HG03139 (cell line): Measurements from ENCODE around the gene TMEM140.

Experiments
- ATAC-seq: cut with Tn5 transposase; IDR thresholded peaks from one replicate; pipeline ENCODE4 v1.9.1; 2021; ENCODE audit not compliant: unreplicated experiment

Gene TMEM140

DNA sequence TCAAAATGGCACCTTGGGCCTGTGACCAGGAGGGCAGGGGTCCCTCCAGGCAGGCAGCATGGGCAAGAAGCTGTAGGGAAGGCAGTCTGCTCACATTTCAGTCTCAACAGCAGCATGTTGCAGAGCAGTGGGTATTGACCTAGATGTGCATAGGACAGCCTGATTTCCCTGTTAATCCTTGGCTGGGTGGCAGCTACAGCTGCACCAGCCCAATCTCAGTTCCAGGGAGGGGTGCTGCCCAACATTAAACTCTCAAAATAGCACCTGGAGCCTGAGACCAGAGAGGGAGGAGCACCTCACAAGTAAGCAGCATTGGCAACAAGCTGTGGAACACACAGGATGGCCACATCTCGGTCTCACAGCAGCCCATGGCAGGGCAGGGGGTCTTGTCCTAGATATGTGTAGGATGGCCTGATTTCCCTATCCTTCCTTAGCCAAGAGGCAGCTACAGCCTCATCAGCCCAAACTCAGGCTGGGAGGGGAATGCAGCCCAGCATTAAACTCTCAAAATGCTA is 10.3 kb downstream of the TMEM140 start:
- ATAC-seq = no peak

DNA sequence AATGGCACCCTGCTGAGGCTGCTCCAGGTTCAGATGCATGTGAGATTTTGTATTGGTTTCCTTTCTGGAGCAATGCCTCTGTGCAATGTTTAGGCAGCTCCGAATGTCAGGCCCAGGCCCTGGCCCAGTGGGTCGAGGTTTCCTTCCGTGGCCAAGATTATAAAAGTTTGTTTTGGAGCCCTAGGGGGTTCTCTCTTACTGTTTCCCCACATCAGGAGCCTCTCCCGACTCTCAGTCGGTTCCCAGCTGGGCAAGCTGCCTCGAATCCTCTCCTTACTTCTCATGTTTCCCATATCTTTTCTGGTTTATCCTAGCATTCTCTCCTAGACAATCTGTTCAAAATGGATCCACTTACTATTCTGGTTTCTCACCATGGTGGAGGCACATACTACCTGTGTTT is 11.0 kb downstream of the TMEM140 start:
- ATAC-seq = no peak

DNA sequence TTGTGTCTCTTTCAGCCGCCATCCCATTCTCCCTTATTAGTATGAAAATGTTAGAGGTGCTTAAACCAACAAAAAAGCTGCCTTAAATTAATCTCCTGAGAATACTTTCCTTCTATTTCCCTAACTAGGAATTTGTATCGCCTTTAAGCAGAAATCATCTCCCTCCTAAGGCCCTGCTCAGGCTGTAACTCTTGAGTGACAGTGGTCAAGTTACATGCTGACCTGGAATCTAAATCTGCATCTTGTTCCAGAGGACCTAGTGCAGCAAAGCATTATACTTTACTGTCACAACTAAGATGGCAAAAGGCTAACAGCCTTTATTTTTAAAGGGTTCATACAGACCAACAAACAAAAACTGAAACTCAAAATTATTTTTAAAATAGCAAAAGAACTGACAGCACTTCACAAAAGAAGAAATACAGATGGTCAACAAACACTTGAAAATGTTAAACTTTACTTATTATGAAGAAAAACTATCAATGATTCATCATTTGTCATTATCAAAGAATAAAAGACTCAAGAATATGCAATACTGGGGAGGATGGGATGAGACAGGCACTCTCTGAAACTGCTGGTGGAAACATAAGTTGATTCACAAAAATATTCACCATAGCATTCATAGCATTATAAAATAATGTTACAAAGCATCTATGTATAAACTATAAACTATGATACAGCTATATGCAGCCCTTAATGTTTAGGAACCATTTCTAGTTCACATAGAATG is 11.7 kb downstream of the TMEM140 start:
- ATAC-seq = no peak

DNA sequence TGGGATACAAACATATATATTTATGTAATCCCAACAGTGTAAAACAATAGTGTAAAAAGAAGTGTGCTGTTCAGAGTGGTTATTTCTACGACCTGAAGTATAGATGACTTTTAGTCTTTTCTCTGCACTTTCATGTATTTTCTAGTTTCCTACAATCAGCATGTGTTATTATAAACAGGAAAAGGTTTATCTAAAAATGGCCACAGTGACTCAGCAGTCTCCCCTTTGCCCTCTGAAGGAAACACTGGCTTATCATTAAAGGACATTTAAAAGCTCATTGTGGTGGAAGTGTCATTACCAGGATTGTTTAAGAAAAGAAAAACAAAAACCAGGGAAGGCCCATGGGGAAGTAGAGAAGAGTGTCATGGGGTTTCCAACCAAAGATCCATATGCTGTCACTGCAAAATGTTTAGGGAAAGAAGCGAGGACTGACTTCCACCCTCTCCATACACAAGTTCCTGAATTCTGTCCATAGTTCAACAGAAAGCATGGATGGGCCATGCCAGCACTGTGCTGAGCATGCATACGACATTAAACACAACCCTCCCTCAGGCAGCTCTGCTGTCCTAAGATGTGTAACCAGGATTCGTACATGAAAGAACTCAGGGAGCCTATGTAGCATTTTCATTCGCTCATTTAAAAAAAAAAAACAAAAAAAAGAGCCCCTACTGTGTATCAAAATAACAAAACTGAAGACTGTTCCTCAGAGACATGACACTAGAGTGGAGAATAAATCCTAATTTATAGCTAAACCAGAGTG is 12.4 kb downstream of the TMEM140 start:
- no peak for ATAC-seq

DNA sequence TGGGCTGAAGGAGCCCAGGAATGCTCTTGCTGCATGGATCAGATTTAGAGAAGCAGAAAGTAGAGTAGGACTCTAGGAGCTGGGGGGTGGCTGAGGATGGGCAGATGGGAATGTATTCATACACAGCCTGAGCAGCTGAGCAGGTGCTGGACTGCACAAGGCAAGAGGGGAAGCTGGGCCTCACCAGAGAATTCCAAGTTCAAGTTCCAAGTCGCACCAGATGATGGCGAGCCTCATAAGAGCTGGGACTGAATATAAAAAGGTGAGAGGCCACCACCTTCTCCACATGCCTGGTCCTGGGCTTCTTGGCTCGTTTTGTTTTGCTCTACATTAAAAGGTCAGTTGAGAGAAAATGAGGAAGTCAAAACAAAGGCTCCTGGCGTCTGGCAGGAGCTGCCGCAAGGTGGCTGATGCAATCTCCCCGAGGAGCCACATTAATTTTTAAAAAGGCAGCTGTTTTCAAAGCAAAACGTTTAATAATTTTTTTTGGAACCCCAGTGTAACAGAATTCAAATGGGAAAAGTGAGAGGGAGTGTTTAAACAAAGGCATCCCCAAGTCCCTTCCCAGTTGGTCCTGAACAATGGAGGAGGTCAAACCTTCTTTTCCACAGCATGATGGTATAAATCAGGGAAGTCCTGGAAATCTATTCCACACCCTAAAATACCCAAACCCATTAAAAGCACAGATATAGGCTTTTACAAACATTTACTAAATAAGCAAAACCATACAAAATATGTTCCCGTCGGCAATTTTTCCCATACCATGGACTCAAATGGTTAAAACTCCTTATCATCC is 13.2 kb downstream of the TMEM140 start:
- ATAC-seq = no peak

DNA sequence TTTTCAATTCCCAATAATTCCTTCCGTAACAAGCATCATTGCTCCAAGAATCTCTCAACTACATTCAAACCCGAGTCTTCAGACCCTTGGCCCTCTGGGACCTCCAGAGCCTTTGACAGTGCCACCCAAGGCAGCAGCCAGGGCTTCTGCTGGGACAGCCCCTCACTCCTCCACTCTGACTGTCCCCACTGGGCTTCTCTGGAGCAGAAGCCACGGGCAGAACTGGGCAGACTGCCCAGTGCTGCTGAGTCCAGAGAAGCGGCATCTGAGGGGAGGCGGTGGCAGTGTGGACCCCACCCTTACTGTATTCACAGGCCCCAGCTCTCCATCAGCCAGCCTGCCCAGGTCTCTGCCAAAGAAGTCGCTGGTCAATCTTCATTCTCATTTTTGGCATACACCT is 13.8 kb downstream of the TMEM140 start:
- no peak for ATAC-seq

DNA sequence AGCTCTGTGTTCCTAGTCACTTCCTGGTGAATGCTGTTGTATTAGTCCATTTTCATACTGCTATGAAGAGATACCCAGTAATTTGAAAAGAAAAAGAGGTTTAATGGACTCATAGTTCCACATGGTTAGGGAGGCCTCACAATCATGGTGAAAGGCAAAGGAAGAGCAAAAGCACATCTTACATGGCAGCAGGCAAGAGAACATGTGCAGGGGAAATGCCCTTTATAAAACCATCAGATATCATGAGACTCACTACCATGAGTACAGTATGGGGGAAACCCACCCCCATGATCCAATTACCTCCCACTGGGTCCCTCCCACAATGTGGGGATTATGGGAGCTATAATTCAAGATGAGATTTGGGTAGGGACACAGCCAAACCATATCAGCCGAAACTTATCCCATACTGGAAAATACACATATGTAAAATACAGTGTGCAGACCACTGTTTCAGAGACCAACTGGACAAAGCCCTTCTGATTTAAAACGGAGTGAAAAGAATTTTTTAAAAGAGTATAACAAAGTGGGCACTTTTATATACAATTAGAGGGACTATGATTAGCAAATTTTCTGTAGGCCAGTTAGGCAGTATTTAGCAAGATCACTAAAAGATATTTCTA is 14.6 kb downstream of the TMEM140 start:
- no peak for ATAC-seq

DNA sequence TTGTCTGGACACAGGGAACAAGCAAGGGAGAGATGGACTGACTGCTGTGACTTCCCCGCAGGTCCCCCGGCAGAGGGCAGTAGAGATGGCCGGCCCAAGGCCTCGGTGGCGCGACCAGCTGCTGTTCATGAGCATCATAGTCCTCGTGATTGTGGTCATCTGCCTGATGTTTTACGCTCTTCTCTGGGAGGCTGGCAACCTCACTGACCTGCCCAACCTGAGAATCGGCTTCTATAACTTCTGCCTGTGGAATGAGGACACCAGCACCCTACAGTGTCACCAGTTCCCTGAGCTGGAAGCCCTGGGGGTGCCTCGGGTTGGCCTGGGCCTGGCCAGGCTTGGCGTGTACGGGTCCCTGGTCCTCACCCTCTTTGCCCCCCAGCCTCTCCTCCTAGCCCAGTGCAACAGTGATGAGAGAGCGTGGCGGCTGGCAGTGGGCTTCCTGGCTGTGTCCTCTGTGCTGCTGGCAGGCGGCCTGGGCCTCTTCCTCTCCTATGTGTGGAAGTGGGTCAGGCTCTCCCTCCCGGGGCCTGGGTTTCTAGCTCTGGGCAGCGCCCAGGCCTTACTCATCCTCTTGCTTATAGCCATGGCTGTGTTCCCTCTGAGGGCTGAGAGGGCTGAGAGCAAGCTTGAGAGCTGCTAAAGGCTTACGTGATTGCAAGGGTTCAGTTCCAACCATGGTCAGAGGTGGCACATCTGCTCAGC is 16.6 kb downstream of the TMEM140 start:
- no peak for ATAC-seq

DNA sequence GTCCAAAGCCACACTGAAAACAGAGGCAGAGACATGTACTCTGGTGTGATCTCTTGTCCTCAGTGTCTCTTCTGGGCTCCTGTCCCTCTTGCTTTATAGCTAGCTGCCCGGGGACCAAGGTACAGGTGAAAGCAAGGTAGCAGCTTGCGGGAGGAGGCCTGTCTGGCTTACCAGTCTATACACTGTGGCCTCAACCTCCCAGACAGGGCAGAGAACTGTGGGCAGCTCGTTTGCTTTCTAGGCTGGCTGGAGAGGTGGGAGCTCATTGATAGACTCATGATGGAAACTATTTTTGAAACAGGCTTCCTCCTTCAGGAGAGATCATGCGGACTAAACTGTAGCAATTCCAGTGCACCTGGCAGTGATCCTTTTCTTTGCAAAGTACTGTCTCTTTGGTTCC is 18.0 kb downstream of the TMEM140 start:
- ATAC-seq = no peak

DNA sequence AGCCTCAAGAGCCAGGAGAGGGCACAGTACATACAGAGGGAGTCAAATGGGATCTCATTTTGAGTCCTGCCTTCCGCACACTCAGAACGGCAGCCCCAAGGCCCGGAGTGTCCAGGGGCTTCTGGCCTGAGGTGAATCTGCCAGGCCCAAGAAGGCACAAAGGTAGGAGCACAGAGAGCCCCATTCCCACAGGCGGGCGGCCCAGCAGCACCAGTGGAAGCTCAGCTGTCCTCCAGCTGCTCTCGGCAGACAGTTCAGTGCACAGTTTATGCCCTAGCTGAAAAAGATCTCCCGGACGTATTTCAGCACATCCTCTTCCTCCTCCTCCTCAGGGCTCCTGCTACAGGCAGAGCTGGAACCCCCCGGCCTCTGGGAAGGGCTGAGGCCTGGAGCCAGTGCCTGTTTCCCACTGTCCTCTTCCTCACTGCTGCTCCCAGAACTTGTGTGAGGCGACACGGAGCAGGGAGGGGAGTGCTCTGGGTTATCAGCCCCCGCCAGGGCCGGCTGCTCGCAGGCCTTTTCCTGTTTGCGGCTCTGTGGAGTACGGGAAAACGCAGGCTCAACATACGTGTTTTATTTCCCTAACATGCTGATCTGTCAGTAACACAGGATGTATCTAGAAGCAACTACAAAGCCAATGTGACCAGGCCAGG is 18.6 kb downstream of the TMEM140 start:
- ATAC-seq = no peak

DNA sequence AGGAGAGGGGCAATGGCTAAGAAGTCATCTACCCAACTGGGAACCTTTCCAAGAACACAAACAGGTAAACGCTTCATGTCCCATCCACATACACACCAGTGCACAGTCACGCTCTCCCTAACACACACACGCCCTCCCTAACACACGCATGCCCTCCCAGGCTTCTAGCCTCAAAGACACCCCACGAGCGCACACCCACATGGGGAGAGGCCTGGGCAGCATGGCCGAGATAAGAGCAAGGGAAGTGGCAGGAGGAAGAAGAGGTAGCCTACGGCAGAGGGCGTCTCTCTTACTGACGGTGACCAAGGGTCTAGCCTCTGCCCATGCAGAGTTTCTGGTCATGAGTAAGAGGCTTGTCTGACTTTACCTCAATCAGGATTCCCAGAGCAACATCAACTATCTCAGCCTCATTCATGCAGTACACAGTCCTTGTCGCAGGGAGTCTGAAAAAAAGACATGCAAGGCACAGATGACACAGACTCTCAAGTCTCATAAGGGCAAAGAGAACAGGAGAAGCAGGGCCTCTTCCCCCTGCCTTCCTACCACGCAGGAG is 19.6 kb downstream of the TMEM140 start:
- no peak for ATAC-seq

DNA sequence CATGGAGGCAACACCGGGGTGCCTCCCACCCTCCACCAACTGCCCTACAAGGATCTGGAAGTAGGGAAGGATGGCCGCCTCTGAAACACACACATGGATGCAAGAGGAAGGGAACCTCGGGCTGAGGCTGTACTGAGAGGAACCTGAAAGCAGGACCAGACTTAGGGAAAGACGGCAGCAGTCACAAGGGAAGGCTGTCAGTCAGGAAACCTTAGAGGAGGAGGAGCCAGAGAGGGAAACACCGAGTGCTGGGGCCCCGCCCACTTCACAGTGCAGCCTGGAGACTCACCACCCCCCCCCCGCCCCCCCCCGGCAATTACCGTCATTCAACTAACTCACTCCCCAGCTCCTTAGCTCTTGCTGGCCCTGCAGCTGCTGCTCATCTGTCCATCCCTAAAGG is 20.1 kb downstream of the TMEM140 start:
- ATAC-seq = no peak

DNA sequence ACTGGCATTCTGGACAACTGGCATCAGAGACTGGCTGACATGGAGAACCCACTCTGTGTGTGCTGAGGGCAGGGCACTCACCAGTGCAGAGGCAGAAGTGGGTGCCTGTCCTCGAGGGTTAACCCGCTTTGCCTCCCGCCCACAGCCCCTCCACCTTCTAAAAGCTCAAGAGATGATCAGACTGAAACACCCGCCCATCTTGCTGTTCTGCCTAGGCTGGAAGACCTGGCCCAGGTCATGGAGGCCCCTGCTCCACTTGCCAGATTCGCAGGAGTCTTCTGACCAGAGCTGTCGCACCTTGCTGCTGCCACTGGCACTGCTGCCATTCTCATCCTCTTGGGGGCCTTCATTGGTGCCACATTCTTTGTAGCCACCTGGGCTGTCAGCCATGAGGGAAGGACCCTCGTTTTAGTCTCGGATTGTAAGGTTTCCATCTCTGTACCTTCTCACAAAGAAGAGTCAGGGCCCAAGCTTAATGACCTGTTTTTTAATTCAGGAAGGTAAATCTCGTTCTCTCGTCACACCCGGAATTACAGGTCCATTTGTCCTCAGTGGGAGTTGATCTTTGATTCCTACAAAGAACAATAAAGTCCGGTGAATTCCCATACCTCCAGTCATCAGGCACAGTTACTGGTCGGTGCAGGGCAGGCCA is 20.7 kb downstream of the TMEM140 start:
- ATAC-seq = no peak

DNA sequence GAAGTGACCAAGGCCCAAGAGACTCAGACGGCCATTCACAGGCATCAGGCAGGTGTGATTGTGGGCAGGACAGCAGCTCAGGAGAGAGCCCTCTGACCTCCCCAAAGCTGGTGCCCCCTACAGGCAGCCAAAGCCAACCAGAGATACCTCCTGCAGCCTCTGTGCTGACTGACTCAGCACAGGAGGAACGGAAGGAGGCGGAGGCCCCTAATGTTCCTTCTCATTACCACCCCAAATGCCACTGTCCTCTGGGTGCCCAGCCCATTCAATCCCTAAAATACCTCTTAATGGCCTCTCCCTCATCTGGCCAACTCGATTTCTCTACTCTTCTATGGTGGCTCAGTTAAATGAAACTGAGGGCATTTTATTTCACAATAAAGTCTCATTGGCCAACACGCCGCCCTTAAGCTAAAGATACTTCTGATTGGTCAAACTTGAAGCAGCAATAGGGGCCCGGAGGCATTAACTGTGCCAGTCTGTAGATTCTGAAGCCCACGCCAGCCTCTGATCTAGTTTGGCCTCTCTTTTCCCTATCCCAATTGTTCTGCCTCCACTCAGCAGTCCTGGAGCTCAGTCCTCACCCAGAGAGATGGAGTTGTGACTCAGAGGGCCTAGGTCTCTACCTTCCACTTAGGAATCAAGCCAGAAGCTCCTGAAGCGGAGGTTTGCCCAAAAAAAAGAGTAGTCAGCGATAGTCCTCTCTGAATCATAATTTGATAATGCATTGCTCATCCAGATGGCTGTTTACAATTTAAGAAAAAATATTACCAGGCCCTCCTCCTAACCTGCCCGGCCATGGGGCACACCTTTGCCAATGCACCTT is 21.5 kb downstream of the TMEM140 start:
- peak; percentile 38 for ATAC-seq

DNA sequence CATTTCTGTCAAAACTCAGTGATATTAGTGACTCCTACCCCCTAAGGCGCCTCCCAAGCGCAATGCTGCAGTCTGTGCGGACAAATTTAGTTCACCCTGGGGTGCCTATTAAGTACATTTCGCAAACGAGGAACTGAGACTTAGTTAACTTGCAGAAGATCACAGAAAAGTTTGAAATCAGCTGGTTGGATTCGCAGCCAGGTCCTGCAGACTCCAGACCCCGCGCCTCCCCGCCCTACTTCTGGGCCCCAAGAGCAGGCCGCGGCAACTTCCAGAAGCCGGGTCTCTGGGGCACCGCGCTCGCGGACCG is 22.0 kb downstream of the TMEM140 start:
- peak; percentile 11 for ATAC-seq

DNA sequence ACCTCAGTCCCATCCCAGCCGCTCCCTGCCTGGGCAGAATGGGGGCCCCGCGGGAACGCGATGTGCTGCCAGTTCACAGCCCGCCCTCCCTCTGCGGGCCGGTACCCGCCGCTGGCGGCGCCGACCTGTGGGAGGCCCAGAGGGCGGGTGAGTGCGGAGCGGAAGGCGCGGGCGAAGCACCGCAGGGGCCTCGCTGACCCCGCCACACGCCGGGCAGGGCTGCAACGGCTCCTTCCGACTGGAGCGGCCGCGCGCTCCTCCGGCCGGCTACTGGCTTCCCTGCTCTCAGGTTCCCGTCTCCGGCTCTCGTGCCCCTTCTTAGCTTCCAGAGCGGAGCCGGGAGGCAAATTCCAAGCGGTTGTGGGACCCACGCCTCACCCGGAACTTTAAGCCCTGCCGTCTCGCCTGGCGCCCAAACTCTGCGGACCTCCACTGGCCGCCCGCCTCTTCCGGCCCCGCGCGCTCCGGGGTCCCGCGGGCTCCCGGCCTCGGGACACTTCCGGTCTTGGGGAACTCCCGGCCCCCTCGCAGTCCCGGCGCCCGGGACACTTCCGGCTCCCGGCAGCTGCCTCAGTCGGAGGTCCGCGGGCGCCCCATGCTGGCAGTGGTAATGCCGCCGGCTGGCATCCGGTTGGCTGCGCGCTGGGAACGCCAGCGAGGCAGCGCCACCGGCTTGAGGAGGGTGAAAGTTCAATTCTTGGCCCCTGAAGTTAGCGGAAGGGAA is 22.6 kb downstream of the TMEM140 start, which contains the start of gene CYREN:
CYREN (minus strand) TSS at position 434 of the 724 bp plus-strand sequence. CDS start 1,785 bp downstream, outside the sequence.
- ATAC-seq = peak; percentile 72

DNA sequence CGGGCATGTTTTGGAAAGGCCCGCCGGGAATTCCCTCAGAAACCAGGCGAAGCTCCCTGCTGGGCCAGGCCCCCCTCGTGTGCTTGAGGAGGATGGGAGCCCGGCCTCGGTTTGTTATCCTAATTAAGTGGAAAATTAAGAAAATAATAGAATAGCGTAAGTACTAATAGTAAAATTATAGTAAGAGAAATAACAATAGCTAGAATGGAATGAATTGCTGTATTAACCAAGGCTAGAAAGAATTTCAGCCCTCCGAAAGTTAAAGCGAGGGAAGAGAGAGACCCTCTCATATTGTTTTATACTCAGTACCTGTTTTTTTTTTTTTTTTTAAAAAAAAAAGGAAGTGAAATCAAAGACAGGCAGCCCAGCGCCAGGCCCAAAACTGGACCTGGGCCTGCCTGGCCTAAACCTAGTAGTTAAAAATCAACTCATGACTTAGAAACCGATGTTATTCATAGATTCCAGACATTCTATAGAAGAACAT is 23.2 kb downstream of the TMEM140 start:
- ATAC-seq = peak; percentile 21
